HG03342 (cell line): ENCODE measurements around the gene ATP6V1F.

ENCODE experiments used
- ATAC-seq: cut with Tn5 transposase; IDR thresholded peaks from one replicate; pipeline ENCODE4 v1.9.1; 2021; ENCODE audit warnings: mild to moderate bottlenecking, moderate library complexity; ENCODE audit not compliant: unreplicated experiment

The ATP6V1F gene

DNA sequence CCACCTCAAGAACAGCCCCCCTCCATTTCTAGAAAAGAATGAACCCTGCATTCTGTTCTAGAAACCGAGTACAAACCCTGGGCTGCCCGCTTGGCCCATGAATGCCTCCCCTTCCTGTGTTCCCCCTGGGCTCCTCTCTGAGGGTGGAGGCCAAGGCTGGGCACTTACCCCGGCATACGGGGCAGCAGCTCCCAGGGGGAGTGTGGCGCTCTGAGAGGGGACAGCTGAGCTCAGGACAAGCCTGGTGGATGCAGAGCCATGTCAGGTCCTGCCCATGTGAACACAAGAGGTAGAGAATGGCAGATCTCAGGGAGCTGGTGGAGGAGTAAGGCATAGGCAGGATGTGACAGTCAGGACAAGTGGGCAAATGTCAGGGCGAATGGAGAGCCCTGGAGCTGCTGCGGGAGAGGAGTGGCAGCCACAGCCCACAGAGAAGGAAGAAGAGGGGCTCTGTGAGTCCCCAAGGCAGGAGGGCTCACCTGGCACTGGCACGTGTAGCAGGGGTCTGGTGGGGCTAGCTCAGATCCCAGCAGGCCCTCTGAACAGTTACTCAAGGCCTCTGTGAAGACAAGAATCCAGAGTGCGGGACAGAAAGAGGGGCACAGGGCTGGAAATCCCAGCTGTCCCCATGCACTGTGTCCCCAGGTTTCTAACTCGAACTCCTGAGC, 18.9 kb downstream of the ATP6V1F start:
- ATAC-seq, result no peak

DNA sequence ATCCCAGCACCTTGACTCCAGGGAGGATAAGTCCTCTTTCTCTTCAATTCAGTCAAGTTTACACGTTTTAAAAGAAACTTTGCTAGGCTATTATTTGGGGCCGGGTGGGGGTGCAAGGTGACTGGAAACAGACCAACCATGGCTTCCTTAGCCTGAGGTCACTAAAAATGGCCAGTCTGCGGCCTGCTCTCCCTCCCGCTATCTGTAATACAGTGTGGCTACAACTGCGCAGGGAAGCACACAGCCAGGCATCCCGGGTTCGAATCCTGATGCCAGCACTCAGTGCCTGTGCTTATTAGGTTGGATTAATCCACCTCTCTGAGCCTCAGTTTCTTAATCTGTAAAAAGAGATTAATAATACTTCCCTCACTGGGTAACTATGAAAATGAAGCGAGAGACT, 19.5 kb downstream of the ATP6V1F start:
- ATAC-seq, result no peak

DNA sequence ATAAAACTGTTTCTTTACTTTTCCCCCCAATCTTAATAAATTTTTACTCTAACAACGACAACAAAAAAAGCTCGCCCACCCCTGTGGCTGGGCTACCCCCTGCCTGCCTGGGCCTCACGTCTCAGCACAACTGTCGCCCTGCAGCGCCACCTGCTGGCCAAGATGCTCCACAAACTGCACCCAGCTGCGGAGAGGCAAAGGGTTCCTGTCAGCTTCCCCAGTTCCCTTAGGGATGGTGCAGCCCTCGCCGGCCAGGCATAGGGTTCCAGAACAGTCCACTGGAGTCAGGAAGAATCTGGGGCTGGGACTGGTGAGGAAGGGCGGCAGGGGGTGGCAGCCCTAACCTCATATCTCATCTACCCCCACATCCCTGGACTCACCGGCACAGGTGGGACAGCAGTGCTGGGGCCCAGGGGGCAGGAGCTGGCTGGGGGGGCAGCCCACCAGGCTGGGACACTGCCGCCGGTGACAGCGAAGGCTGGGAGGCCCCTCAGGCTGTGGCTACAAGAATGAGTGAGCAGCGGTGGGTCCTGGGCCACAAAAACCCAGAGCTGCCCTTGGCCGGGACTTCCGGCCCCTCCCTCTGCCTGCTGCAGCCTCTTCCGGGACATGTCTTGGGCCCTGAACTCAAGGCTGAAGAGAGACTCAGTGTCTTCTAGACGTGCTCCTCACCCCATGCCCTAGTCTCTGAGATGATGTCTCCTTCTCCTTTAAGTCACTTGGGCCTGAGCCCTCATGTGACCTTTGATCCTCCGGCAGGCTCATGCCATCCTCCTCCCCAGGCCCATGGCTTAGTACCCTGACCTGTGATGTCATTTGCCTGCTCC, 21.2 kb downstream of the ATP6V1F start:
- peak; percentile 56 for ATAC-seq

DNA sequence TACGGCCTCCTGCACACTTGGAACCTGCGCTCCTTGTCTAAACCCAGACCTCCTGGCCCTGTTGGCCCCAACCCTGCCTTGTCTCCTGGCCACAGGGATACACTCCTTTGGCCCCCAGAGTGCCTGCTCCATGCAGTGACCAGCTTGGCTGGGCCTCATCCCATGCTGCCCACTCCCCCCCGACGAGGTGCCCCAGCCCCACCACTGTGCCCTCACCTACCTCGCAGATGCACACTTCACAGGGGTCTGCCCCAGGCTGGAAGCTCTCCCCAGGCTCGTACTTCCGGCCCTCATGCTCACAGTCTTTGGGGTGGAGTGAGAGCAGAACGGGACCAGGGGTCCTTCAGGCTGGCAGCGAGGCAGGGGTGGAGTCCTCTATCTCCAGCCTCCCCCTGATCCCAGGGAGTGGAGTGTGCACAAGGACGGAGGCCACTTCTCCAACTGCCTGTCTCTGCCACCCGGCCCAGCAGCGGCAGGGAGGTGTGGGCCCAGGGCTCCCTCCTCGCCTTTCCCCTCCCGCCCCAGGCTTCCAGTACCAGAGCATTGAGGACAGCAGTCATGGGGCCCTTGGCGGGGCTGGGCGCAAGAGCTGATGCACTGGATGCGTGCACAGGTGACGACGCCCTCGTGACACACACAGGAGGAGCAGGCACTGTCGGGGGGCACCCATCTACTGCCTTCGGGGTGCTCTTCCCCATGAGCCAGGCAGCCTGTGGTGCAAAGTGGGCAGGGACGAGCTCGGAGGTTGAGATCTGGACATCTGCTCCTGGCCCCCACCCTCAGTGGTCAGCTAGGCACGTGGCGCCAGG, 22.1 kb downstream of the ATP6V1F start:
- no peak for ATAC-seq

DNA sequence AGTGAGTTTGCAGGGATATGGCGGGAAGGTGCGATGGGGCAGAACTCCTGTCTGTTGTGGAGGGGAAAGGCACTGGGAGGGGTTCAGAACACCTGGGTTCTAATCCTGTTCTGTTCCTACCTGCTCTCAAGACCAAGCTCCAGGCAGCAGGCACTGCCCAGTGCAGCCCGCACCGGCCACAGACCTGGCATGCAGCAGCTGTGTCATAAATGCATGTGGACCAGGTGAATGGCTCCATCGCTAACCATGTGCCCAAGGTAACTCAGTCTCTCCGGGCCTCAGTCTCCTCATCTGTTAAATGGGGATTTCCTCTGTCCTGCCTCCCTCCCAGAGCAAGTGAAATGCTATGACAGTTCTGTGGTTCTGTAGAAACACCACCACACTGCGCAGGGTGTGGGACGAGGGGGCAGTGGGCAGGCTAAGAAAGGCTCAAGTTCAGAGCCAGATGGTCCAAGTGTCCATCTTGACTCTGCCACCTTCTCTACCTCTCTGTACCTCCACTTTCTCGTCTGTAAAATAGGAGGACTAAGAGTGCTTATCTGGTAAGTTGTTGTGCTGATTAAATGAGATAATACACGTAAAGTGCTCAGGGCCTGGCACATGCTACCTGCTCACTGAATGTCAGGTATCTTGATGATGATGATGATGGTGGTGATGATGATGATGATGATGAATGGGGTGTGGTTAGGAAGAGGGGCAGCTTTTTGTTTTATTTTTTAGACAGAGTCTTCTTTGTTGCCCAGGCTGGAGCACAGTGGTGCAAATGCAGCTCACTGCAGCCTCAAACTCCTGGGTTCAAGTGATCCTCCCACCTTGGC, 22.9 kb downstream of the ATP6V1F start:
- ATAC-seq, result no peak

DNA sequence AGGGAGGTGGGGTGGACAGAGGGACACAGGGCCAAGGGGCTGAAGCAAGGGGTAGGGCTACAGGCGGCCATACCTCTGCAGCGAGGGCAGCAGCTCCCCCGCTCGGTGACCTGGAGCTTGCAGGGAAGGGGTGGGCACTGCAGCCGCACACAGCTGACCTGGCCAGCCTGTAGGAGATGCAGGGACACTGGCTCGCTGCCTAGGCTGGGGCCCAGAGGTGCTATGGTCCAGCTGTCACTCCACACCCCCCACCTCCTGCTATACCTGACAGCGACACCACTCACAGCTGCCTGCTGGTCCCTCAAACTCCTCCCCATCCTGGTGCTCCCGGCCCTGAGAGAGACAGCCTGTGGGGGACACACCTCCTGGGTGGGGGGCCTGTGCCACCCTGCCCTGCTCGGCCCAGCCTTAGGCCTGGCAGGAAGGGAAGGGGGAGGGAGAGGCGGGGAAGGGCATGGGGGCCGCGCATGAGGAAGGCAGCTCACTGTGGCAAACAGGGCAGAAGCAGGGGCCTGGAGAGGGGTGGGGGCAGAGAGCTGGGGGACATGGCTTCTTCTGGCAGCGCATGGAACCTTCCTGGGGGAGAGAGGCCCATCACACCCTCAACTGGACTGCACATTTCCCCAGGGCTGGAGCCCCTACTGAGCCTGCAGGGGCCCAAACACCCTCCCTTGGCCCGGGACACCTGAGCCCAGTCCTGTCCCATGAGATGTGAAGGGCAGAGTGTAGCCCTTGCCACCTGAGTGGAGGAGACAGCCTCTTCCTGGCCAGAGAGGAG, 23.9 kb downstream of the ATP6V1F start:
- no peak for ATAC-seq

DNA sequence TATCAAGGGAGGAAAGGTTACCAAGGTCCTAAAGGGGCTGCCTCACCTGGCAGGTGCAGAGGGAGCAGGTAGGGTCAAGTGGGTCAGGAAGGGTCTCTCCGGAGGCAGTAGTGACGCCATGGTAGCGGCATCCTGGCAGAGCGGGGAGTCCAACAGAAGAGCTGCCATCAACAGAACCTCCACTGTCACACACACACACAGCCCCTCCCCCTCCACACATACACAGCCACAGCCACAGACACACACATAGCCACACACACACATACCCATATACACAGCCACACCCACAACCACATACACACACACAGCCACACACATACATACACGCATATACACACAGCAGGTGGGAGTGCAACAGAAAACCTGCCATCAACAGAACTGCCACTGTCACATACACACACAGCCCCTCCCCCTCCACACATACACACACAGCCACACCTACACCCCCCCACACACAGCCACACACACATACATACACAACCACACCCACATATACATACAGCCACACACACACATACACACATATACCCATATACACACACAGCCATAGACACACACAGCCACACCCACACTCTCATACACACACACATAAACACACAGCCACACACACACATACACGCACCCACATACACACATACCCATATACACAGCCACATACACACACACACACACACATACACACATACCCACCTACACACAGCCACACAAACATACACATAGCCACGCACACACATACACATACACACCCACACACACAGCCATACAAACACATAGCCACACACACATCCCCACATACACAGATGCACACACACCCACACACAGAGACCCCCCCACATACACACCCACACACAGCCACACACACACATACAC, 24.7 kb downstream of the ATP6V1F start:
- ATAC-seq, result no peak

DNA sequence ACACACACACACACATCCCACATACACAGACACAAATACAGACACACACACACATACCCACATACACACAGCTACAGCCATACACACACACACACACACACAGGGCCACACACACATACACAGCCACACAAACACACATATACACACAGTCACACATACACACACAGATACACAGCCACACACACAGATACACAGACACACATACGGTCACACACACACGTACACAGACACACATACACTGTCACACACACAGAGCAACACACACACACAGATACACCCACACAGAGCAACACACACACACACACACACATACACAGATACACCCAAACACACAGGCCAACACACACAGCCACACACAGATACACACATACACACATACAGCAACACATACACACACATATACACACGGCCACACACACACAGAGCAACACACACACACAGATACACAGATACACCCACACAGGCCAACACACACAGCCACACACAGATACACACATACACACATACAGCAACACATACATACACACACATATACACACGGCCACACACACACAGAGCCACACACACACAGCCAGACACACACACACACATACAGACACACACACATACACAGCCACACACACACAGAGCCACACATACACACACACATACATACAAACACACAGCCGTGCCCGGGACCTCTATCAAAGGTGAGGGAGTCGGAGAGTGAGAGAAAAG, 25.5 kb downstream of the ATP6V1F start:
- ATAC-seq, result no peak

DNA sequence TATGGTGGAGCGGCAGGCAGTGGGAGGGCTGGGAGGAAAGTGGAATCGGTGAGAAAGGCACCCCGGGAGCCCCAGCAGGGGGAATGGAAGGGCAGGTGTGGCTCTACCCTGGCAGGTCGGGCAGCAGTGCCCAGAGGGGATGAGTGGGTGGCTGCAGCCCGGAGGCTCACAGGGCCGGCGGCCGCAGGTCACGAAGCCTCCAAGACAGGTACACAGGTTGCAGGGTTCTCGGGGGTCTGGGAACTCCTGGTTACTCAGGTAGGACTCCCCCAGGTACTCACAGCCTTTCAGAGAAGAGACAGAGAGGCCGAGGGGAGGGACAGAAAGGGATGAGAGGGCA, 26.1 kb downstream of the ATP6V1F start:
- ATAC-seq, result no peak

DNA sequence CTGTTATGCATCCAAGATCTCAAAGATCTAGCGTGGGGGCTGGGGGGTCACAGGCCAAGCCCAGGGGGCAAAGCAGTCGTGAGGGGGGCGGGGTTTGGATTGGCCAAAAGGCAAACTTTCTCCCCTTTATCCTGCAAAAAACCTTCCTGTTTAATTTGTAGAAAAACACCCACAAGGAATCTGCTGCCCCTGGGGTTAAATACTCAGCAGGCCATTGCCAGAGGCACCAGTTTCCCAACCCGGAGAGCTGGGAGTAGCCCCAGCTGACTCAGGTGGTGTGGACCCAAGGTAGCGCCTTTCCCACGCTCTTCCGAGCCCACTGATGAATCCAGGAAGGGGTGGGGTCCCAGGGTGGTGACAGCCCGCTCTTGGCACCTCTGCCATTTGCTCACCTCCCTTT, 26.5 kb downstream of the ATP6V1F start:
- no peak for ATAC-seq

DNA sequence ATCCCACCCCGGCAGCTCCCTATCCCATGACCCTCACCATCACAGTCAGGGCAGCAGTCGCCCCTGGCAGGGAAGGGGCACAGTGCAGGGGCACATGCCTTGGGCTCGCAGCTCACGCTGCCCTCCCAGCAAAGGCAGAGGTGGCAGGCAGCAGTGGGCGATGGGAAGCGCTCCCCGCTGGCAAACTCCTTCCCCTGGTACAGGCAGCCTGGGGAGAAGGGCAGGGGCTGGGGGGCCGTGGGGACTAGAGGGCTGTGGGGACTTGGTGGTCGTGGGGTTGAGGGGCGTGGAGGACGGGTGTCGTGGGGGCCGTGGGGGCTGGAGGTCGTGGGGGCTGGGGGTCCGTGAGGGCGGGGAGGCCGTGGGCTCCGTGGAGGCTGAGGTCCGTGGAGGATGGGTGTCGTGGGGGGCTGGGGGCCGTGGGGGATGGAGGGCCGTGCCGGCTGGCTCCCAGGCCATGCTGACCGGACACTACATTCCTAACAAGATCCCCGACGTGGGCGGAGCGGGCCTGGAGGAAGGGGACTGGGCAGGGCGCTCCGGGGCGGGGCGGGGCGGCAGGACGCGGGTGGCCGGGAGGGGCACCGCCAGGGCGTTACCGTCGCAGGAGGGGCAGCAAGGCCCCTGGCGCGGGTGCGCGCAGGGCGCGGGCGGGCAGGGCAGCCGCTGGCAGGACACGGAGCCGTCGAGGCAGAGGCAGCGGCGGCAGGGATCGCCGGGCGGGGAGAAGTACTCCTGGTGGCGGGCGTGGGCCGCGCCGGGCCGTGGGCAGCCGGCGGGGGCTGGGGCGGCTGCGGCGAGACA, 27.9 kb downstream of the ATP6V1F start:
- no peak for ATAC-seq

DNA sequence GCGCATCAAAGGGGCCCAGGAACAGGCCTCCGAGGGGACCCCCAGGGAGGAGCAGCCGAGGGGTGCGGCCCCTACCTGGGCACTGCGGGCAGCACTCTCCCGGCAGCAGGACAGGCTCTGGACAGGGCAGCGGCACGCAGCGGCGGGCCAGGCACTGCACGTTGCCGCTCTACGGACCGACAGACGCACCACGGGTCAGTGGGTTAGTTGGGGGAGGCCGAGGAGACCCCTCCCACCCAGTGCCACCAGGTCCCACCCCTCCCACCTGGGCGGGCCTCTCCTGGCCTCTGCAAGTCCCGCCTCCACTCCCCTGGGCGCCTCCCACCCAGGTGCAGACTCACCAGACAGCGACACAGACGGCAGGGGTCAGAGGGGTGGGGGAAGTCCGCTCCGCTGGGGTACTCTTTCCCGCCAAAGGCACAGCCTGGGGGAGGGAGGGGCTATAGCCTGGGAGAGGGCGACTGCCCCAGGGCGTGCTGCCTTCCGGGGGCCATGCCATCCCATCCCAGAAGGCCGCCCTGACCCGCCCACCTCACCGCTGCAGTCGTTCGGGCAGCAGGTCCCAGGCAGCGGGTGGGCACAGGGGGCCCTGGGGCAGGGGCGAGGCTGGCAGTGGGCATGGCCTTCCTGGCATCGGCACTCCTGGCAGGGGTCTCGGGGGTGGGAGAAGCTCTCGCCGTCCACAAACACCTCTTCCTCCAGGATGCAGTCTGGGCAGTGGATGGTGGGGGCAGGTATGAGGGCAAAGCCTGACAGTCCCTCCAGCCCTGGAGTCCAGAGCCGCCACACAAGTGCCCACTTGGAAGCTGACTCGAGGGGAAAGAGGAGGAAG, 28.7 kb downstream of the ATP6V1F start:
- ATAC-seq, result no peak

DNA sequence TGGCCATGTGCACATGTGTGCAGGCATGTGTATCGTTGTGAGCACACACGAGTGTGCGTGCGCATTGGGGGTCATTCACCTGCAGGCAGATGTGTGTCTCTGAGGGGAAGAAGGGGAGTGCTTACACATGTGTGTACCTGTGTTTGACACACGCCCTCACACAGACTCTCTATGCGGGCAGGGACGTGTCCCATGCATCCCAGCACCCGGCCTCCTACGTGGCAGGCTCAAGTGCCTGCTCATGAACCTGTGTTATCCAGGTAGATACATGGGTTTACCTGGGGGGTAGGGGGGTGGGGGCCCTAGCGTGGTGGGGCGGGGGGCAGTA, 29.2 kb downstream of the ATP6V1F start:
- ATAC-seq, result no peak

DNA sequence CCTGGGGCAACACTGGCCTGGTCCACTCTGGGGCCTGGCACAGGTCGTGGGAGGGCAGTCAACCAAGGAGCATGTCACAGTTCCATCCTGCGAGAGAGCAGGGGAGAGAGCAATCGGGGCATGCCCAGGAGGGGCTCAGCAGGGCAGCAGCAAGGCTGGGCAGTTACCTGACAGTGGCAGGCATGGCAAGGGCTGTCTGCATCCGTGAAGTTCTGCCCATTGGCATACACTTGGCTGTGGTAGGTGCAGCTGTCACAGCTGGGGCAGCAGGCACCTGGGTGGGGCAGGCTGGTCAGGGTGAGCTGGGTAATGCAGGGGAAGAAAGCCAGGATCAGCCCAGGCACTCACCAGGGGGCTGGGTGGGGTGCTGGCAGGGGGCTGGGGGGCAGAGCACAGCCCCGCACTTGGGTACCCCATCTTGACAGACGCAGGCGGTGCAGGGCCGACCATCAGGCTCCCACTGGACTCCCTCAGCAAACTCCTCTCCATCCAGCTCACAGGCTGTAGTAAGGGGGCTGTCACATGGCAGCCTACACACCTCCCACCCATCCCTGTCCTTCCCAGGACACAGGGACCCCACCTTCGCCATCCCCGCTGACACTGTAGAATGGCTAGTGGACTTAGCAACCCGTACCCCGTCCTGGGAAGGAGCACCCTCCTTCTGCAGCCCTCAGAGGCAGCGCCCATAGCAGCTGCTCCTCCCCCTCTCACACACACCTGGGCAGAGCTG, 30.0 kb downstream of the ATP6V1F start:
- ATAC-seq, result no peak

DNA sequence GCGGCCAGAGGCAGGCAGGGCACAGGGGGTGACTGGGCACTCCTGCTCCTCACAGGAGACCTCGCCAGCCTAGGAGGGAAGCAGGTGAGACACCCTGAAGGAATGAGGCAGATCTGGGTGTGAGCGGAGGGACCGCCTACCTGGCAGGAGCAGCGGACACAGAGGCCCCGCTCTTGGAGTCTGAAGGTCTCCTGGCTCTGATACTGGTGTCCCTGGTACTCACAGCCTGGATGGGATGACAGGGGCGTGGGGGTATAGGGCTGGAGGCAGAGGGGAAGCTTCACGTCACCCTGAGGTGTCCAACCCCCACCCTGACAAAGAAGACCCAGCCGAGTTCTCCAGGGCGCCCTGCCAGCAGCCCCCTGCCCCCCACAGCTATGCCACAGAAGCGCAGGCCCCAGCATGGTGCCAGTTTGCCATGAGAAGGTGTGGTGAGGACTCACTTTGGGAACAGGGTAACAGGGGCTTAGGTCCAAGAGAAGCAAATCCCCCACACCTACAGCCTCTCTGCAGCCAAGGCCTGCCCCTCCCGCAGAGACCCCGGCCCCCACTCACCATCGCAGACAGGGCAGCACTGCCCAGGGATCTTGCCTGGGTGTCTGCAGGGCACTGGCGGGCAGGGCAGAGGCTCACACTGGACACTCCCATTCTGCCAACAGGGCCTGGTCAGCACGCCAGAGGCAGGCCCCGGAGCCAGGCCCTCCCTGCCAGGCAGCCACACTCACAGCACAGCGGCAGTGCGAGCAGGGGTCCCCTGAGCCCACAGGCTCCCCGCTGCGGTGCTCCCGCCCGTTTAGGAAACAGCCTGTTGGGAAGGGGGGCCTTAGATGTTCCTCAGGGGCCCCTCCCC, 30.8 kb downstream of the ATP6V1F start:
- ATAC-seq, result no peak

DNA sequence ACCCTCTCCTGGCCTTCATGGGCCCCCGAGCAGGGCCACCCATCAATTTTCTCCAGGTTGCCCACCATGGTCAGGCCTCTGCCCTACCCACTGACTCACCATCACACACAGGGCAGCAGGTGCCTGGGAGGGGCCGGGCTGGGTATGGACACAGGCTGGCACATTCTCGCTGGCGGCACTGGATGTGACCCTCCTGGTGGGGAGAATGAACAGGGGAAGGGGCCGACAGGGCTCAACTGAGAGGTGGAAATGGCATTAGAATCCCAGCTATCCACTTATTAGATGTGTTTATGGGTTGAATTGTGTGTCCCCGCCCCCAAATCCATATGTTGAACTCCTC, 31.4 kb downstream of the ATP6V1F start:
- ATAC-seq, result no peak
